GM06990 (cell line): Measurements from ENCODE around the gene STAC3.
"Not testable (repeated sequence)": the region's sequence is repeated elsewhere in the genome, so short reads cannot be mapped to it uniquely, and the experiment has no call there.

Experiments used
- DNase-seq: peaks from one replicate; pipeline ENCODE4 v3.0.0-alpha.2; 2011; ENCODE audit not compliant: insufficient read length; ENCODE audit errors: extremely low read depth
- H3K27me3 ChIP-seq: replicated peaks from 2 replicates; pipeline ENCODE4 v1.6.0; 2011; ENCODE audit warnings: low read length; ENCODE audit not compliant: control insufficient read depth, insufficient read depth
- H3K36me3 ChIP-seq: 2 replicates; pipeline ENCODE4 v1.5.1; 2011; ENCODE audit warnings: low read length; ENCODE audit not compliant: control insufficient read depth, insufficient read depth
- H3K4me3 ChIP-seq: replicated peaks from 2 replicates; pipeline ENCODE4 v1.5.1; 2011; ENCODE audit warnings: low read depth, mild to moderate bottlenecking, control low read depth, low read length
- TF ChIP-seq, protein P1 (sequence below): IDR thresholded peaks from 2 replicates; pipeline ENCODE4 v1.5.1; 2011; ENCODE audit warnings: low read length, control low read depth, mild to moderate bottlenecking, inconsistent platforms; ENCODE audit not compliant: insufficient read depth, poor library complexity, severe bottlenecking

STAC3 gene

DNA sequence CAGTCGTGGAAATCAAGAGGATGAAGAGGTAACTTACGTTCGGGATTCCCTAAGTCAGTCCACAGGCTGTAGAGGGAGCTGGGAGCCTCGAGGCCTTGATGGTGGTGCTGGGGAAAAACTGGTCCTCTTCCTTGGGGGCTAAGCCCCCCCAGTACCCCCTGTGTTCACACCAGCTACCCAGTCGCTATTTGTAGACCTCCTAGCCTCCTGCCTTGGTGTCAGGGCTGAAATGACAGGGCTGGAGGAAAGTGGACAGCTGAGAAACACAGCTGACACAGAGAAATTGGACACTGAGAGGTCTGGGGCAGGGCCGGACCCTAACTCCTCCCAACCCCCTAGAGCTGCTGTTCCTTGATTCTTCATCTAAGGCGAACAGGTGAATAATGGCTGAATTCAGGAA lies at the start of gene STAC3:
Gene STAC3, minus strand, starts transcription at position 232 of the 400 bp plus-strand sequence. CDS start 1,551 bp downstream, outside the sequence.
- H3K4me3 ChIP-seq: no peak within 1 kb of the TSS
- no peaks in the 10 kb centered on the region for H3K27me3 ChIP-seq
- H3K36me3 ChIP-seq: peaks cover 1% of the 10 kb centered on the region
- no peak for DNase-seq
- TF ChIP-seq, protein P1, sequence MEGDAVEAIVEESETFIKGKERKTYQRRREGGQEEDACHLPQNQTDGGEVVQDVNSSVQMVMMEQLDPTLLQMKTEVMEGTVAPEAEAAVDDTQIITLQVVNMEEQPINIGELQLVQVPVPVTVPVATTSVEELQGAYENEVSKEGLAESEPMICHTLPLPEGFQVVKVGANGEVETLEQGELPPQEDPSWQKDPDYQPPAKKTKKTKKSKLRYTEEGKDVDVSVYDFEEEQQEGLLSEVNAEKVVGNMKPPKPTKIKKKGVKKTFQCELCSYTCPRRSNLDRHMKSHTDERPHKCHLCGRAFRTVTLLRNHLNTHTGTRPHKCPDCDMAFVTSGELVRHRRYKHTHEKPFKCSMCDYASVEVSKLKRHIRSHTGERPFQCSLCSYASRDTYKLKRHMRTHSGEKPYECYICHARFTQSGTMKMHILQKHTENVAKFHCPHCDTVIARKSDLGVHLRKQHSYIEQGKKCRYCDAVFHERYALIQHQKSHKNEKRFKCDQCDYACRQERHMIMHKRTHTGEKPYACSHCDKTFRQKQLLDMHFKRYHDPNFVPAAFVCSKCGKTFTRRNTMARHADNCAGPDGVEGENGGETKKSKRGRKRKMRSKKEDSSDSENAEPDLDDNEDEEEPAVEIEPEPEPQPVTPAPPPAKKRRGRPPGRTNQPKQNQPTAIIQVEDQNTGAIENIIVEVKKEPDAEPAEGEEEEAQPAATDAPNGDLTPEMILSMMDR: no peak

DNA sequence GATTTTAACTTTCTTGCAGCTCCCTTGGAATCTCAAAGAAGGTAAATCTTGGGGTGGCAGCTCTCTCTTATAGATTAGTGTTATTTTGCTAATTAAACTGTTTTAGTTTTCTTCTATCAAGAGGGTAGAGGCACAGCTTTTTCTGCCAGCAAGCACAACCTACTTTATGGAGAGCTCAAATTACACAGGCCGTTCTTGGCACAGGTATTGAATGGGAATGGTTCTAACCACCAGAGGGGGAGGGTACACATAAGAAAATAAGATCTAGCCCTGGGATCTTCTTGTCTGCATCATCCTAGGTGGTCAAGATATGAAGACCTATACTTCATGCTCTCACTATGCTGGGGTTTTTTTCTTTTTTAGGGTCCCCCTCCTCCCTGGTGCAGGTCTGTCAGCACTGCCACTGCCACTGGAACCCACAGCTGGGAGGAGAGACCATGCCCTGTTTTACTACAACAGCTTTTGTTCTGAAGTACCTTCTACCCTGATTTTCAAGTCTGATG lies 48.6 kb upstream of the STAC3 start:
- no peak for DNase-seq
- TF ChIP-seq, protein P1: no peak
- H3K27me3 ChIP-seq: no peaks in the 10 kb centered on the region
- H3K4me3 ChIP-seq: no peak overlapping the region
- peaks cover 1% of the 10 kb centered on the region for H3K36me3 ChIP-seq

DNA sequence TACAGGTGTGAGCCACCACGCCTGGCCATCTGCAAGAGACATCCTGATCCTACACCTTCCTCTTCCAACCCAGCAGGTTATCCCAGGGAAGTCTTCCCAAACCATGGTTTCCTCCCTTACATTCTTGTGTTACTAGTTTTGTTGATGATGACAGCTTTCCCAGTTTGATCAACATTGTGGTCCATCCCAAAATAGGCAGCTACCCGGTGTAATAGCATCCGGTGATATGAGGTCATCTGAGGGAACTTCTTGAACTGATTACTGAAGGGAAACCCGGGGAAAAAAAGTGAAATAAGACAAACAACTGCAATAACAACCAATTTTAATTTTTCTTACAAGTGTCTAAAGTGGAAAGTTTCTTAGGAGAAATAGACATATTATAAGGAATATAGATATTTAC lies 45.3 kb upstream of the STAC3 start:
- no peak for DNase-seq
- H3K36me3 ChIP-seq: peaks cover 4% of the 10 kb centered on the region
- TF ChIP-seq, protein P1: no peak
- no peak overlapping the region for H3K4me3 ChIP-seq
- H3K27me3 ChIP-seq: no peaks in the 10 kb centered on the region

DNA sequence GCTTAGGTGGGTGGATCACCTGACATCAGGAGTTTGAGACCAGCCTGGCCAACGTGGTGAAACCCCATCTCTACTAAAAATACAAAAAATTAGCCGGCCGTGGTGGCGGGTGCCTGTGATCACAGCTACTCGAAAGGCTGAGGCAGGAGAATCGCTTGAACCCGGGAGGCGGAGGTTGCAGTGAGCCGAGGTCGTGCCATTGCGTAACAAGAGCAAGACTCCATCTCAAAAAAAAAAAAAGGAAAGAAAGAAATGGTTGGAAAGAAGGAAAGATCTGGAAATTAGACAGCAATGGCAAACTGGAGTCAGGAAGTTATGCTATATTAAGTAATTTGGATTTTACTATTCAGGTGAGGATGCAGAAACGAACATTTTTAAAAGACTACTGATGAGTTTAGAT lies 31.1 kb upstream of the STAC3 start:
- H3K27me3 ChIP-seq, H3K36me3 ChIP-seq, H3K4me3 ChIP-seq, DNase-seq: not testable (repeated sequence)

DNA sequence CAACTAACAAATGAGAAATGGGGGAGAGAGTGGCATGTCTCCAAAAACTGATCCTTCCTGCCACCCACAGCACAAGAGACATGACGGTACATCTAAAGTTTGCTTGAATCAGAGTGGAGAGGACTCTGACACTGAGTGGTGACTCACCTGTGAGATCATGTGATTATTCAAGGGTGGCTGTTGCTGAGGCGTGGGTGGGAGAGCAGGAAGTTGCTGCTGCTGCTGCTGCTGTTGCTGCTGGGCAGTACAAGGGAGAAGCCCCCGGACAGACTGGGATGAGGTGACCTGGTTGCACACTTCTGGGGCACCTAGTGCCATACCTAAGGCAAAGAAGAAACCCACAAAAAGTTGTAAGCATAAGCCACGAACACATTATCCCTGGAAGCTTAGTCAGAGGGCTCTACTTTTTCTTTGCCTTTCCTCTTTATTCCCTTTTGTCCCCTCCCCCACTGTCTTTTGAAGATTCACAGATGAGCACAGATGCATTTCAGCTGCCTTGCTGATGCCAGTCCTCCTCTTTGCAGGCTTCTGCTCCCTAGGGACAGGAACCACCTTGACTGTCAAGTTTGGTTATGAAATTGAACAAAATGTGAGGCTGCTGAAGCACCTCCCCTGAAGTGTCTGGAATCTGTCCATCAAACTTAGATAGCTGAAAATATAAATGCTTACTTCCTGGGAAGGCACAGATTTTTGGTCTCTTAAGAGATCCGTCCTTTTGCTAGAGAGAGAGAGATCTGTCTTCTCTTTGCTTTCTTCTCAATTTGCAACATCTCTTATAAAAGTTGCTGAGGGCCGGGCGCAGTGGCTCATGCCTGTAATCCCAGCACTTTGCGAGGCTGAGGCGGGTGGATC lies 29.4 kb upstream of the STAC3 start:
- TF ChIP-seq, protein P1: no peak
- H3K4me3 ChIP-seq: no peak overlapping the region
- H3K27me3 ChIP-seq: no peaks in the 10 kb centered on the region
- H3K36me3 ChIP-seq: peaks cover 3% of the 10 kb centered on the region
- DNase-seq: peak; percentile 41
